HG02884 (cell line): Measurements from ENCODE around the gene LIMS2.

Experiments used
- ATAC-seq: cut with Tn5 transposase; IDR thresholded peaks from one replicate; pipeline ENCODE4 v1.9.1; 2021; ENCODE audit warnings: mild to moderate bottlenecking, moderate library complexity; ENCODE audit not compliant: unreplicated experiment

The LIMS2 gene

DNA sequence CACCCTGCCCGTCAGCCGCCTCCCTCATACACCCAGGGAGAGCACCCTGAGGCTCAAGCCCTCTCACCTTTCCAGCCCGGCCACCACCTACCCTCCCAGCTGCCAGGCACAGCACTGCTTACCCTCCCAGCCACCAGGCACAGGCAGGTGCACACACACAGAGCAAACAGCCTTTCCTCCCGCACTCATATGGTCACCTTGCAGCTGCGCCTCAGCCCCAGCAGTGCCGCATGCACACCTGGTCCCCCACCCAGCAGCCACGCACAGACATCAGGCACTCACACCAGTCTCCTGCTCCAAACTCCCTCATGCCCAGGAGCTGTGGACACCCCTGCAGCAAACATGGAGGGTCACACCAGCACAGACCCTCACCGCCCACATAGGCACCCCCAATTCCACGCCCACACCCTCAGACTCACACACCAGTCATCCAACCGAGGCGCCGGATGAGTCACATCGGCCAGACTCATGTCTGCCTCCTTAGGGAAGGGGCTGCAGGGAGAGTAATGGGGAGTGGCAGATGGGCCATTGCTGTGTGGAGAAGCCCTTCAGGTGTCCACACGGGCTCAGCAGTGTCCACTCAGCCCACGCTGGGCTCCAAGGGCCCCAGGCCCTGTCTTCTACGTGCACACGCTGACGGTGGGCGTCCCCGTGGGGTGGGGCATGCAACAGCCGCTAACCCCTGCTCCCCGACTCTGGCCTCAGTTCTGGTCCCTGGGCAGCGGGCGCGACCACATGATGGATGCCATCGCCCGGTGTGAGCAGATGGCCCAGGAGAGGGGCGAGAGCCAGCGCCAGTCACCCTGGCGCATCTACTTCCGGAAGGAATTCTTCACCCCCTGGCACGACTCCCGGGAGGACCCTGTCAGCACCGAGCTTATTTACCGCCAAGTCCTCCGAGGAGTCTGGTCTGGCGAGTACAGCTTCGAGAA is 51.7 kb downstream of the LIMS2 start:
- ATAC-seq = no peak

DNA sequence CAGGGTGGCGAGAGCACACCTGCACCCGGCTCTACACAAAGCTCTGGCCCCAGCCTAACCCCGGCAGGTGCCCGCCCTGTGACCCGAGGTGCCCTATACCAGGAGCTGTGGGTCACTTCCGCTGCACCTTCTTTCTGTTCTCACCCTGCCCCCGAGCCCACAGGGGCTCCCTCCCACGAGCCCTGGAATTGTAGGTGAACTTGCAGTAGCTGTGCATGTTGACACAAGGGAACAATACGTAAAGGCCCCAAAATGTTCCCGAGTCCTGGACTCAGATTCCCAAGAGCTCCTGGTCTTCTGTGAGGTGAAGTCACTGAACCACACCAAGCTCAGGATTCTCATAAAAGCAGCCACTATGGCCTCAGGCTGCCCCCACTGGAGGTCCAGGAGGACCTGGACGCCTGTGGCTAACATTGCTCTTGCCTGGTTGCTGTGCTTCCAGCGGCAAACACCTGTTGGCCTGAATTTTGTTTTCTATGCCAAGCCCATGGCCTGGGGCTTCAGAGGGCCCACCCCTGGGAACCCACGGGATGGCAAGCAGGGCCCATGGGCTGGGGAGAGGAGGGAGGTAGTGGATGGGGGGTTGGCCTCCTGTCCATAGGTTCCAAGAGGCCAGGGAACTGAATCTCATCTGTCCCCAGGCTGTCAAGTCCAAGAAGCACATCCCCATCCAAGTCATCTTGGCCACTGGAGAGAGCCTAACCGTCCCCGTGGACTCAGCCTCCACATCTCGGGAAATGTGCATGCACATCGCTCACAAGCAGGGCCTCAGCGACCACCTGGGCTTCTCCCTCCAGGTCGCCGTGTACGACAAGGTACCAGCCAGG is 52.6 kb downstream of the LIMS2 start:
- no peak for ATAC-seq

DNA sequence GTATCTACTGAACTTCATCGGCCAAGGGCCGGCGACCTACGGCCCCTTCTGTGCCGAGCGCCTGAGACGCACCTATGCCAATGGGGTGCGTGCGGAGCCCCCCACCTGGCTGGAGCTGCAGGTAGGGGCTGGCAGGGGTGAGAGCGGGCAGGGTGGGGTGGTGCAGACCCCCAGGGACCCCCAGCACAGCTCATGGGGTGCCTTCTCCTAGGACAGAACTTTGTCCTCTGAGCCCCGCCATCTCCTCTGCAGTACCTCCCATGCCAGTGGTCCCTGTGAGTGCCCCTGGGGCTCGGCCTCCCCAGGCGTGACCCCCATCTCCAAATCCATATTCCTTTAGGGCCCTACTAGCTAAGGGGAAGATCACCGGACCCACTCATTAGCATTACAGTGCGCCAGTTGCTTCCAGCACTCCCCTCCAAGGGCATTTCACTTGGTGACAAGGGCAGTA is 53.3 kb downstream of the LIMS2 start:
- no peak for ATAC-seq

DNA sequence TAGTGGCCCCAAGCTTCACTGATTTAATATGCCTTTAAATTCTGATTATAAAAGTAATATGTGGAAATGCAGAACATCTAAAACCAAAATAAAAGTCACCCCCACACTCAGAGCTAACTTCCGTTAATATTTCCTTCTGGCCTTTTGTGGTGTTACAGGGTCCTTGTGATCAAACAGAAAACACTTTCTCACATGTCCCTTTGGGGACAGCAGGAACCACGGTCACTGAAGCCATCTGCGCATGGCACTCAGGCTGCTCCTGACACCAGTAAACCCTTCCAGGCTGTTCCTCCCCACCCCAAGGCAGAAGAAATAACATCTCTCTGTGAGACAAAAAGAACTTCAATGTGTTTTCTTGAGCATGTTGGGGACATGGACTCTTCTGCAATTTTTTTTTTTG is 54.5 kb downstream of the LIMS2 start:
- no peak for ATAC-seq

DNA sequence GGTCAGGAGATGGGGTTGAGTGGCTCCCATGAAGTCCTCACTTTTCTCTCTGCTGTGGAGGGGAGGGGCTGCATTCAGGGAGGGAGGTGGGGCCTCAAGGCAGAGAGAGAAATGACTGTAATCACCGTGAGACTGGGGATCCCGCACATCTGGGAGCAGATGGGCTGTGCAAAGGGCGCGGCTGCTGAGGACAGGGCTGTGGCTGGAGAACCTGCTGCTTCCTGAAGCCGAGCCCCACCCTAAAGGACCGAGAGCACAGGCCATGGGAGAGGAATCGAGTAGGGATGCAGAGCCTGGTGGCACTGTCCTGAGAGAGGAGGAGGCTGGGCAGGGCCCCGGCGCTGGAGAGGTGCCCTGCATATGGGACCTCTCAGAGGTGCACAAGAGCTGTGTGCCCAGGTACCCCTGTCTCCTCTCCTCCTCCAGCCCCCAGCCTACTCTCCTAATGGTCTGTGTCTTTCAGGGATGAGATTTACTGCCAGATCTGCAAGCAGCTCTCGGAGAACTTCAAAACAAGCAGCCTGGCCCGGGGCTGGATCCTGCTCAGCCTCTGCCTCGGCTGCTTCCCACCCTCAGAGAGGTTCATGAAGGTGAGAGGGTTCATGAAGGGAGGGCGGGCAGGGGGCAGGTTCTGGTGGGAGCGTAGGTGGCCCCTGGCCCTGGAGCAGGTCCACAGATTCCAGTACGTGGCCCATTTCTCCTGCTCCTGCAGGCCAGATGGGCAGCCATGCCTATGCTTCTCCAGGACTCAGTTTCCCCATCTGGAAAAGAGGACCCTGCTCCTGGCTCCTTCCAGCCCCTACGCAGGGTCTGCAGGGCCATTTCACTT is 55.2 kb downstream of the LIMS2 start:
- peak; percentile 54 for ATAC-seq

DNA sequence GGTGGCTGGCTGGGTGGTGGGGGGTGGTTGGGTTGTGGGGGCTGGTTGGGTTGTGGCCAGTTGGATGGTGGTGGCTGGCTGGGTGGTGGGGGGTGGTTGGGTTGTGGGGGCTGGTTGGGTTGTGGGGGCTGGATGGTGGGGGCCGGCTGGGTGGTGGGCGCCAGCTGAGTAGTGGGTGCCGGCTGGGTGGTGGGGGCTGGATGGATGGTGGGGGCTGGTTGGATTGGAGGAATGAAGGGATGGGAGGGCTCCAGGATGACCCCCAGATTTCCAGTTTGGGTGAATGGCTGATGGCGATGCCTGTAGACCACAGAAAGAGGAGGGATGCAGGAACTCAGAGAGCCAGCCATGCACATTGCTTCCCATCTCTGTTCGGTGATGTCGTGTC is 56.1 kb downstream of the LIMS2 start:
- no peak for ATAC-seq

DNA sequence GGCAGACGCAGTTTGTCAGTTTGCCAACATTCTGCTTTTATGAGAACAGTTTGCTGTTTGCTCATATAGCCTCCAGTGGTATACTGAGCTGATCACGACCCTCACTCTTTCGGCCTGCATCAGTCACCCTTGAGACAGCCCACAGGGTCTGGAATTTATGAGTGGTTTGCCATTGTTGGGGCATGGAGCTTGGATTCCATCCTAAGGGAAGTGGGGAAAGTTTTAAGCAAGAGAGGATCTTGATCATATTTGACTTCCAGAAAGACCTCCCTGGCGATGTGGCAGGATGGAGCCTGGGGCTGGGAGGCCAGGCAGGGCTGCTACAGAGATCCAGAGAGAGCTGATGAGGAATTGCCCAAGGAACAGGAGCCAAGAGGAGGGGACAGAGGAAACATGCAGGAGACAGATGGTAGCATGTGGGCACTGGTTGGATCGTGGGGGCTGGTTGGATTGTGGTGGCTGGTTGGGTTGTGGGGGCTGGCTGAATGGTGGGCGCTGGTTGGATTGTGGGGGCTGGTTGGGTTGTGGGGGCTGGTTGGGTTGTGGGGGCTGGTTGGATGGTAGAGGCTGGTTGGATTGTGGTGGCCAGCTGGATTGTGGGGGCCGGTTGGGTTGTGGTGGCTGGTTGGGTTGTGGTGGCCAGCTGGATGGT is 56.7 kb downstream of the LIMS2 start:
- no peak for ATAC-seq

DNA sequence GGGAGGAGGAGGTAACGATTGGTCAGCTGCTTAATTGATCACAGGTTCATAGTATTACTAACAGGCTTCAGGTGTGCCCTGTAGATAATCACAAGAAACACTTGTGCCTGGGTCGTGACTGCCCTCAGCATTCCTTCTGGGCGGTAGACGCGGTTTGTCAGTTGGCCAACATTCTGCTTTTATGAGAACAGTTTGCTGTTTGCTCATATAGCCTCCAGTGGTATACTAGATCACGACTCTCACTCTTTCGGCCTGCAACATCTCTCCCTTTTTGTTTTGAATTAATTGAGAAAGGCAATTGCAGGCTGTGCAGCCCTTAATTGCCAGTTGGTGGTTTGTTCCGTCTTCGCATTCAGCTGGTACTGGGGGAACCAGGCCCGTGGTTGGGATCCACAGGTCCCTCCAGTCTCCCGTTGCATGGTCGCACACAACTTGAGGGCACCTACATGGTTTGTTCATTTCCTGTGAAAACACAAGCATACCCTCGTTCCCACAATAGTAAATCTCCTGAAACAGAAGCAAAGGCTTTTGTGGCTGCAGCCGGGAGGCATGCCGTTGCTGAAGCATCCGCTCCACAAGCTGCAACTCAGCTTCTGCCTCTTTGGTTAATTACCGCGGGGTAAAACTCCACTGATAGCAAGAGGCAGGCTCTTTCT is 59.7 kb downstream of the LIMS2 start:
- no peak for ATAC-seq

DNA sequence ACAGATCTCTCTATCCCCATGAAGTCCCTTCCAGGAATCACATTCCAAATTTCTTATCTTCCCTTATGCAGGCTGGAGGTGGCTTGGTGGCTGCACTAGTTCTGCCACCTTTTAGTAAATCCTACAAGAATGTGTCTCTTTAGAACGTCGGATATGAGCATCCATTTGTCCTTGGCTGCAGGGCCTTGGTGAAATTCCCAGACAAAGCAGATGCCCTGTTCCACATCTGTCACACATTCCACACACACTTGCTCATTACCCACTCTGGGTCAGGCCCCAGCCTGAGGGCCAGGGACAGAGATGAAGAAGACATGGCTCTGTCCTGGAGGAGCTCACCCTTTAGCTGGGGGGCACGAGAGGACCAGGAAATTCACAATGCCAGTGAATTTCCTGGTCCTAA is 60.6 kb downstream of the LIMS2 start:
- ATAC-seq = no peak

DNA sequence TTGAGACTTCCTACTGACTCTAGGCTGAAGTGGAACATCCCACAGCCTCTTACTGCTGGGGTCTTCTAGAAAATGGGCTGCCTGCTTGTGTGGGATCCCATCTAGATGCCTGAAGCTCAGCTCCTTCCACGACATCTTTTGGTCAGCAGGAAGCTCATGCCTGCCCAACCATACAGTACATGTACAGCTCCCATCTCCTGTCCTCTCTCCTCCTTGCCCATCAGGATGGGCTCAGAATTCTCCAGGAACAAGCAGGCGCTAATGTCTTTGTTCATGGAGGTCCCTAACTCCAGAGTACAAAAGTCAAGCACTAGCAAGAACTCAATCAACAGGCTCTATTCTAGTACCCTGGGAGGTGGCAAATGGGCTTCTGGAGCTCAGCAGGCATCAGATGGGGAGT is 61.1 kb downstream of the LIMS2 start:
- no peak for ATAC-seq

DNA sequence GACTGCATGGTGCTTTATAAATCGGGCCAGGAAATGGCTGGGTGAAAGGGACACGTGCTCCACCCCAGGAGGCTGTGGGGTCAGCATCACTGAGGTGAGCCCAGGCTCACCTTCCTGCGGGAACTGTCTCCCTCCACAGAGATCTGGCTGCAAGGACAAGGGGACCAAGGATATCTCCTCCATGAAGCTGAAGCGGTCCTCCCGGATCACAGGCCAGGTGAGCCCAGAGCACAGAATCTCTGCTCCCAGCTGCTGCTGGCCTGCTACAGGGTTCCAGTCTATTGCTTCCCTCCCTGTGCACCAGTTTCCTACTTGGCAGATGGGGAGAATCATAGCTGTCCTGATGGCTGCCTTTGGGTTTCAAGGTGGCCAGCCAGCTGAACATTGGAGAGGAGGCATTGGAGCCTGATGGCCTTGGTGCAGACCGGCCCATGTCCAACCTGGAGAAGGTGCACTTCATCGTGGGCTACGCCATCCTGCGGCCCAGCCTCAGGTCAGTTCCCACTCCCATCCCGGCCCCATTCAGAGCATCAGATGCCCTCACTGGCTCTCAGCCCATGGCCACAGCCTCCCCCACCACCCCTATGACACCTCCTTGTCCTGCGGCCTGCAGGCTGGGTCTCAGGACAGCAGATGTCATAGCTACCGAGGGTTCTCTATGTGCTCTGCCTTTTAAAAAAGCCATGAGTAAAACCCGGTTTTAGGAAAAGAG is 63.1 kb downstream of the LIMS2 start:
- ATAC-seq = no peak

DNA sequence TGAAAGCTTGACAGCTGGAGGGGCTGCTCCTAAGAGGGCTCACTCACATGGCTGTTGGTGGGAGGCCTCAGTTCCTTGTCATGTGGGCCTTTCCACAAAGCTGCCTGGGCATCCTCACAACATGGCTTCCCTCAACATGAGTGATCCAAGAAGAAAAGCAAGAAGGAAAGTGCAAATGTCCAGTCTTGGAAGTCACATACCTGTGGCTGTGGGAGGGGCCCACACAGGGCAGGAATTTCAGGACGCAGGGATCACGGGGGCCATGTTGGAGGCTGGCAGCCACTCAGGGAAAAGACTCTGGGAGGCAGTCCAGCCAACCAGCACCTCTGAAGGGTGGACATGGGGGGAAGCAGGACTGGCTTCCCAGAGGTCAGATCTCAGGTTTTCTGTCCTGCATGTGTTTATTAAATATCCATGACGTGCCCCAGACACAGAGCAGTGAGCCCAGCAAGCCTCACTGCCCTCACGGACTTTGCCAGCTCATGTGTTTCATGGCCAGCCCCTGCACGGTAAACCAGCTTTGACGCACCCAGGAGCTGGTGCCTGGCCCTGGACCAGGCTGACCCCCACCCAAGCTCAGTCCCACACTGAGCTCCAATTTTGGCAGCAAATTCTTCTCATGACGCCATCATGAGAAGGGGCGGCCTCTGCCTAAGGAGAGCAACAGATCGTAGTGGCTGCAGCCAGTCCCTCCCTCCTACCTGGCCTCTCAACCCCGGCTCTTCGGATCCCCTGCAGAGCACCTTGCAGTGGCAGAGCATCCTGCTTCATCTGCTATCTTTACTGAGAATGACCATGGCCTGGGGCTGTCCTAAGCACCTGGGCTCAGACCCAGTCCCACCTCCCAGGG is 64.0 kb downstream of the LIMS2 start:
- ATAC-seq = no peak

DNA sequence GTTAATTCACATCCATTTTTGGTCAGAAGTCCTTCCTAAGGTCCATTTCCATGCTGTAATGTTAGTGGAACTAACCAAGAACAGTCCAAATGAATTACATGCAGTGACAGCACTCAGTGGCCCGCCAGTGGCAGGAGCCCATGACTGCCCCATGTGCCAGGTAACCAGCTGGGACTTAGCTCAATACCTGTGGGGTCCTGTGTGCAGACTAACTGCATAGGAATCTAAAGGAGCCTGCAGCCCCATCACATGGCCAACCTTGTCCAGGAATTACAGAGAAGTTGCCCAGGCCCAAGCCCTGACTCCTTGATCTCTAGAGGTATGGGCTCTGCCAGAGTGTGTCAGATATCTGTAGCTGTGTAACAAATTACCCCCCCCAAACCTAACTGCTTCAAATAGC is 64.8 kb downstream of the LIMS2 start:
- ATAC-seq = no peak

DNA sequence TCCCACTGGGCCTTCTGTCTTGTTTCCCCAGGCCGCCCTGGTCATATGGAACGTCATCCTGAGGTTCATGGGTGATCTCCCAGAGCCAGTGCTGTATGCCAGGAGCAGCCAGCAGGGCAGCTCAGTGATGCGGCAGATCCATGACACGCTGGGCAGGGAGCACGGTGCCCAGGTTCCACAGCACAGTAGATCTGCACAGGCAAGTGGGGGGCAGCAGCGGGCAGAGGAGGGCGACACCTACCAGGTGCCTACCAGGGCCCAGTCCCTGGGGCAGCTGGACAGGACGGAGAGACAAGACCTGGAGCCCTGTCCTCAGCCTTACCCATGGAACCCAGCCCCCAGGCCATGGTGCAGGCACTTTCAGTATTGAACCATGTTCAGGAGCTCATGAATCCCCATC is 65.5 kb downstream of the LIMS2 start:
- ATAC-seq = no peak

DNA sequence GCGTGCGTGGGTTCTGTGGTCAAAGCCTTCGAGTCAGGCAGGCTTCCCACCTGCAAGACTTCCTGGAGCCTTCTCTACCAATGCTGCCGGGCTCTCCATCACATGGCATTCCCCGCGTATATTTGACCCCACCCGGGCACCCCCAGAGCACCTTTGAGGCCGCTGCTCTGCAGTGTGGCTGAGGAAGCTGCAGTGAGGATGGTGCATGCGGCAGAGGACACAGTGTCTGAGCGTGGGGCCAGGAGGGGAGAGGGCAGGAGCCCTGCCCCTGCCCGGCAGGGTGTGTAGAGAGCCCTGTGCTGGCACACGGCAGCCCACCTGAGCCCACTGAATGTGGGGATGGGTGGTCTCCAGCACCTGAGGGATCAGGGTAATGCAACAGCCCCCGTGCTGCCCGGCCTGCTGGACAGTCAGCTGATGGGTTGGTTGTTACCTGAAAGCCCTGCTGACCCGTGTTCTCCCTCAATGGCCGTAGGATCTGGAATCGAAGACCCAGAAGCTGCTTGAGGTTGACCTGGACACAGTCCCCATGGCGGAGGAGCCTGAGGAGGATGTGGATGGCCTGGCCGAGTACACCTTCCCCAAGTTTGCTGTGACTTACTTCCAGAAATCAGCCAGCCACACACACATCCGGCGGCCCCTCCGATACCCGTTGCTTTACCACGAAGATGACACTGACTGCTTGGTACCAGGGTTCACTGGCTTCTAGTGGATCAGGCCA is 66.1 kb downstream of the LIMS2 start:
- ATAC-seq = no peak

DNA sequence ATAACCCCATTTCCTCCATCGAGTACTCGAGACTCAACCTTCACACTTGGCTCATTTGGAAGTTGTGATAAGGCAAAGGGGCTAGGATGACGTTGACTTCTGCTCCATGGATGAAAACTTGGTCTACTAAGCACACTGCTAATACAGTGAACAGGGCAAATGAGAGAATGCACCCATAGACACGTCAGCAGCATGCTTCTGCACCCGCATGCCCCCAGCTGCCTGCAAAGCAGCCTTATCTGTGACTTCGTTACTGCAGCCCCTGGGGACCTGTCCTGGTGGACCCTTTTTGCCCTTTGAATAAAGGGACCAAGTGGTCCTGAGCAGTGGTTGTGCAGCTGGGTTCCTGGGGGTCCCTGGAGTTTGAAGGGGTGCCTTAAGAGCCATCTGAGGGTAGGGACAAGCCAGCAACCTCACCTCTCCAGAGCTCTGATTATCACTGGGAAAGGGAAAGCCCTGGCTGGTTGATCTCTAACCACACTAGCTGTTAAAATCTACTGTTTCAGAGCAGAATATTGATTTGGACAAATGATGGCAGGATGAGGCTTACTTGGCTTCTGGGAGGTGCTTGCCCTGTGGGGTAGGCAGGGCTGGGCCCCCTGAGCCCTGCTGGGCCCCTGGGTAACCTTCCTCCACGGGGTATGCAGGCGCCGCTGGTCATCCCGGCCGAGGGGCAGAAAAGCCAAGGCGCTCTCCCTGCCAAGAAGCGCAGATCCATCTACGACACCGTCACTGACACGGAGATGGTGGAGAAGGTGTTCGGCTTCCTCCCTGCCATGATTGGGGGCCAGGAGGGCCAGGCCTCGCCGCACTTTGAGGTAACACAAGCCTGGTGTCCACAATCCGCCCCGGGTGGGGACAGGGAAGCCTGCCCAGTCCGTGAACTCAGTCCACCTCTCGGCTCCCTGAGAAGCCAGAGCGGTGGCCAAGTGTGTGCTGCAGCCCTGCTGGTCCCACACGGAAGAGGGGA is 67.0 kb downstream of the LIMS2 start:
- ATAC-seq = no peak
